Calu3 (cell line): ENCODE measurements around the gene RELCH. TPM values are rescaled to one million over a fixed set of nuclear protein-coding genes. Genes with fewer than 3 reads are reported as not detected.
"Not testable (repeated sequence)": the region's sequence is repeated elsewhere in the genome, so short reads cannot be mapped to it uniquely, and the experiment has no call there.

Source experiments
- BruUV-seq: library from RNA; stranded (reverse); fragments of 400-500 nt; replicated peaks from 2 replicates; lab custom pipeline; 2021; lab: Mats Ljungman, UMichigan
- CTCF ChIA-PET: fragments of 300-600 bp; sonication (Branson Sonifier 250); formaldehyde crosslinking; loops from one replicate; lab custom pipeline; 2022; ENCODE audit warnings: antibody characterized with exemption; lab: Charles Lee
- DNase-seq: peaks from one replicate; pipeline ENCODE4 v3.0.0; 2022
- H3K27ac Mint-ChIP-seq: one replicate; pipeline ENCODE4 v1.8.0; 2022; ENCODE audit warnings: mixed read lengths; ENCODE audit not compliant: unreplicated experiment
- H3K27me3 Mint-ChIP-seq: one replicate; pipeline ENCODE4 v1.8.0; 2022; ENCODE audit warnings: mixed read lengths; ENCODE audit not compliant: unreplicated experiment
- H3K36me3 Mint-ChIP-seq: one replicate; pipeline ENCODE4 v1.8.0; 2022; ENCODE audit warnings: mild to moderate bottlenecking, moderate library complexity, mixed read lengths; ENCODE audit not compliant: insufficient read depth, unreplicated experiment
- H3K4me1 Mint-ChIP-seq: one replicate; pipeline ENCODE4 v1.8.0; 2022; ENCODE audit warnings: mild to moderate bottlenecking, low read depth, mixed read lengths; ENCODE audit not compliant: unreplicated experiment
- H3K4me3 Mint-ChIP-seq: one replicate; pipeline ENCODE4 v1.8.0; 2022; ENCODE audit warnings: mild to moderate bottlenecking, low read depth, moderate library complexity, mixed read lengths; ENCODE audit not compliant: unreplicated experiment
- H3K9me3 Mint-ChIP-seq: one replicate; pipeline ENCODE4 v1.8.0; 2022; ENCODE audit warnings: low read depth, mixed read lengths; ENCODE audit not compliant: unreplicated experiment
- CTCF ChIP-seq: fragments of 200-600 bp; IDR thresholded peaks from one replicate; pipeline ENCODE4 v1.8.0; 2022; ENCODE audit warnings: antibody characterized with exemption; ENCODE audit not compliant: unreplicated experiment
- intact Hi-C: fragments of 100-400 bp; cut with micrococcal nuclease; formaldehyde crosslinking; loops from one replicate; pipeline ENCODE4 v1.10.0; 2022; ENCODE audit not compliant: unreplicated experiment
- total RNA-seq: library from RNA; stranded (reverse); gene quantifications from 2 replicates; pipeline ENCODE4 v1.2.3, GENCODE V29; 2022

The RELCH gene
- total RNA-seq, 1 experiment from 2014 or later: 54.5 TPM

- Mint-ChIP-seq H3K27ac (no peak overlapping the region), H3K4me1 (peaks cover 11% of the 10 kb centered on the region), H3K9me3 (peaks cover 12% of the 10 kb centered on the region), H3K4me3 (no peak overlapping the region), H3K36me3 (no peaks in the 10 kb centered on the region), H3K27me3 (no peaks in the 10 kb centered on the region)
- DNase-seq: no peak
- CTCF ChIA-PET: no interaction called here
- intact Hi-C loops: no loop called here
- BruUV-seq: no TSS peak
- TF ChIP-seq CTCF: no peak
These were observed 22.7 kb upstream of the RELCH start for GRCh38 chr18:62164310-62164709.

- Mint-ChIP-seq H3K4me1 (peaks cover 11% of the 10 kb centered on the region), H3K27ac (no peak overlapping the region), H3K36me3 (no peaks in the 10 kb centered on the region), H3K27me3 (no peaks in the 10 kb centered on the region), H3K4me3 (no peak overlapping the region), H3K9me3 (peaks cover 12% of the 10 kb centered on the region)
- TF ChIP-seq CTCF: no peak
- intact Hi-C loops: no loop called here
- CTCF ChIA-PET: interaction anchor here (0.6 kb wide), 1 partner anchor 754 kb away, joined by 4 read pairs; no protein-coding TSS in a partner anchor
- no peak for DNase-seq
- no TSS peak for BruUV-seq
These were observed 22.1 kb upstream of the RELCH start for GRCh38 chr18:62164855-62165487.

DNA sequence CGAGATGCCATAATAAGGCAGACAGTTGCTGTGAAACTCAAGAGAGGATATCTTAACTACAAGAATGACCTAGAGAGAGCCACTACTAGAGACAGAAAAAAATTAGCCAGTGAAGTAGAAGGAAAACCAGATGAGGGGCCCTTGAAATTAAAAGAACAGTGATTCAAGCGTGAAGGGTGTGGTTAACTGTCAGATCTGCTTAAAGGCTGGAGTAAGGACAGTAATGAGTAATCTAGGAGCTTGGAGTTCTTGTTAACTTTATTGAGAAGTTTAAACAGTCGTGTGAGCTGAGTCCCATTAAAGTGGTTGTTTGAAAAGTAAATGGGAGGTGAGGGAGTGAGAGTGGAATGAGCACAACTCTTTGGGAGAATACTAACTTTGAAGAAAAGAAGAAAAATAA lies 21.5 kb upstream of the RELCH start:
- Mint-ChIP-seq H3K9me3 (peaks cover 12% of the 10 kb centered on the region), H3K4me3 (no peak overlapping the region), H3K27ac (no peak overlapping the region), H3K36me3 (no peaks in the 10 kb centered on the region), H3K4me1 (peaks cover 11% of the 10 kb centered on the region), H3K27me3 (no peaks in the 10 kb centered on the region)
- DNase-seq: no peak
- BruUV-seq: no TSS peak
- TF ChIP-seq CTCF: no peak
- intact Hi-C loops: no loop called here
- CTCF ChIA-PET: no interaction called here

- H3K27ac Mint-ChIP-seq, H3K27me3 Mint-ChIP-seq, BruUV-seq, H3K36me3 Mint-ChIP-seq, CTCF ChIA-PET, H3K4me3 Mint-ChIP-seq, intact Hi-C loops, DNase-seq: not testable (repeated sequence)
- peaks cover 11% of the 10 kb centered on the region for H3K4me1 Mint-ChIP-seq
- H3K9me3 Mint-ChIP-seq: peaks cover 12% of the 10 kb centered on the region
These were observed 20.5 kb upstream of the RELCH start for GRCh38 chr18:62166524-62166923.

DNA sequence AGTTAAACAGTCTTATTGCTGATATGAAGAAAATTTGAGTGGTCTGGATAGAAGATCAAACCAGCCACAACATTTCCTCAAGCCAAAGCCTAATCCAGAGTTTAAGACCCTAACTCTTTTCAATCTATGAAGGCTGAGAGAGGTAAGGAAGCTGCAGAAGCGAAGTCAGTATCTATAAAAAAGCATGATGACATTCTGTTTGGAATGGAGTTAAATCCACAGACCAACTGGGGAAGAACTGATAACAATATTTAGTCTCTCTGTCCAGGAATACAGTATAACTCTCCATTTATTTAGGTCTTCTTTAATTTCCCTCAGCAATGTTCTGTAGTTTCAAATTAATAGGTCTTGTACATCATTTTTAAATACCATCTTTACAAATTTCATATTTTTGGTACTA lies 16.2 kb upstream of the RELCH start:
- H3K27me3 Mint-ChIP-seq: no peaks in the 10 kb centered on the region
- CTCF ChIA-PET: no interaction called here
- no peaks in the 10 kb centered on the region for H3K36me3 Mint-ChIP-seq
- H3K27ac Mint-ChIP-seq: no peak overlapping the region
- peaks cover 3% of the 10 kb centered on the region for H3K9me3 Mint-ChIP-seq
- H3K4me3 Mint-ChIP-seq: no peak overlapping the region
- TF ChIP-seq CTCF: no peak
- intact Hi-C loops: no loop called here
- no TSS peak for BruUV-seq
- DNase-seq: no peak
- peaks cover 16% of the 10 kb centered on the region for H3K4me1 Mint-ChIP-seq
